CD14-positive monocyte (primary cell): Measurements from ENCODE around the gene TSHZ1. TPM values are rescaled to one million over a fixed set of nuclear protein-coding genes. Genes with fewer than 3 reads are reported as not detected.

Experiments used
- DNase-seq, 3 donors: peaks; one replicate each; pipeline ENCODE4 v3.0.0-alpha.2; 2011 to 2022
- H2AFZ ChIP-seq: 2 replicates; pipeline ENCODE4 v1.6.0; 2012; ENCODE audit warnings: mild to moderate bottlenecking, low read depth, low read length, inconsistent platforms; ENCODE audit not compliant: insufficient read depth, poor library complexity, severe bottlenecking
- H3K27ac ChIP-seq, 2 donors: 1 replicate in 1 of 2; 2 replicates in 1 of 2; pipeline ENCODE4 v1.5.1; 2012 to 2013; ENCODE audit warnings: low read length in 2 of 2, control low read depth in 1 of 2, inconsistent platforms in 1 of 2, low read depth in 1 of 2, mild to moderate bottlenecking in 1 of 2
- H3K27me3 ChIP-seq, 2 donors: one replicate each; pipeline versions ENCODE4 v1.6.0 to v1.6.1; 2011 to 2013; ENCODE audit warnings: low read length in 2 of 2; ENCODE audit not compliant: control insufficient read depth in 2 of 2, insufficient read depth in 2 of 2
- H3K36me3 ChIP-seq, 2 donors: replicated peaks in 1 of 2; 1 replicate in 1 of 2; 2 replicates in 1 of 2; pipeline versions ENCODE4 v1.5.1 to v1.6.1; 2012 to 2013; ENCODE audit warnings: low read length in 2 of 2, control low read depth in 1 of 2, inconsistent platforms in 1 of 2, mild to moderate bottlenecking in 1 of 2; ENCODE audit not compliant: insufficient read depth in 2 of 2, control insufficient read depth in 1 of 2
- H3K4me1 ChIP-seq, 2 donors: 1 replicate in 1 of 2; 2 replicates in 1 of 2; pipeline versions ENCODE4 v1.5.1 to v1.6.1; 2012 to 2013; ENCODE audit warnings: low read length in 2 of 2, control low read depth in 1 of 2, inconsistent platforms in 1 of 2, mild to moderate bottlenecking in 1 of 2, moderate library complexity in 1 of 2; ENCODE audit not compliant: insufficient read depth in 2 of 2, control insufficient read depth in 1 of 2
- H3K4me2 ChIP-seq: replicated peaks from 2 replicates; pipeline ENCODE3; 2012; ENCODE audit warnings: low read length, moderate library complexity, mild to moderate bottlenecking; ENCODE audit not compliant: poor library complexity, severe bottlenecking; ENCODE audit errors: extremely low read depth
- H3K4me3 ChIP-seq, 3 experiments: fragments of 200-600 bp in 1 of 3; sonication (generic) in 1 of 3; replicated peaks in 1 of 3; 1 replicate in 2 of 3; 2 replicates in 1 of 3; pipeline ENCODE4 v1.5.1; 2011 to 2013; ENCODE audit warnings: low read length in 3 of 3, mild to moderate bottlenecking in 3 of 3, control low read depth in 2 of 3, low read depth in 2 of 3, inconsistent platforms in 1 of 3, moderate library complexity in 1 of 3
- H3K79me2 ChIP-seq: 2 replicates; pipeline ENCODE4 v1.6.0; 2012; ENCODE audit warnings: mild to moderate bottlenecking, control low read depth, inconsistent platforms, low read length, moderate library complexity; ENCODE audit not compliant: insufficient read depth
- H3K9ac ChIP-seq: 2 replicates; pipeline ENCODE4 v1.6.0; 2017; ENCODE audit warnings: low read length, mild to moderate bottlenecking; ENCODE audit not compliant: insufficient read depth, poor library complexity, severe bottlenecking
- H3K9me3 ChIP-seq, 2 donors: replicated peaks in 1 of 2; 1 replicate in 1 of 2; 2 replicates in 1 of 2; pipeline versions ENCODE4 v1.5.1 to v1.6.1; 2012 to 2013; ENCODE audit warnings: low read length in 2 of 2, control low read depth in 1 of 2; ENCODE audit not compliant: control insufficient read depth in 1 of 2, insufficient read depth in 1 of 2
- H4K20me1 ChIP-seq: 2 replicates; pipeline ENCODE4 v1.6.0; 2012; ENCODE audit warnings: mild to moderate bottlenecking, low read length, control low read depth, moderate library complexity; ENCODE audit not compliant: insufficient read depth
- H3K27ac Mint-ChIP-seq, 7 donors: one replicate each; pipeline ENCODE4 v1.8.0; 2020; ENCODE audit warnings: mild to moderate bottlenecking in 7 of 7, mixed read lengths in 7 of 7, moderate library complexity in 6 of 7, inconsistent platforms in 2 of 7
- H3K27me3 Mint-ChIP-seq, 3 donors: one replicate each; pipeline ENCODE4 v1.8.0; 2021 to 2022; ENCODE audit warnings: low read depth in 3 of 3, mild to moderate bottlenecking in 3 of 3, mixed read lengths in 3 of 3, moderate library complexity in 3 of 3, inconsistent platforms in 1 of 3
- H3K36me3 Mint-ChIP-seq, 2 donors: one replicate each; pipeline ENCODE4 v1.8.0; 2020; ENCODE audit warnings: mixed read lengths in 2 of 2, inconsistent platforms in 1 of 2, mild to moderate bottlenecking in 1 of 2
- H3K4me1 Mint-ChIP-seq: one replicate; pipeline ENCODE4 v1.8.0; 2020; ENCODE audit warnings: mild to moderate bottlenecking, mixed read lengths
- H3K4me3 Mint-ChIP-seq, 2 donors: one replicate each; pipeline ENCODE4 v1.8.0; 2020; ENCODE audit warnings: mild to moderate bottlenecking in 2 of 2, mixed read lengths in 2 of 2, moderate library complexity in 1 of 2
- H3K9me3 Mint-ChIP-seq, 7 donors: one replicate each; pipeline ENCODE4 v1.8.0; 2020 to 2022; ENCODE audit warnings: mixed read lengths in 7 of 7, mild to moderate bottlenecking in 6 of 7, moderate library complexity in 6 of 7, inconsistent platforms in 2 of 7
- CTCF ChIP-seq: fragments of 200-600 bp; IDR thresholded peaks from one replicate; pipeline ENCODE4 v1.8.0; 2022; ENCODE audit warnings: antibody characterized with exemption, mild to moderate bottlenecking
- WGBS: methylation state at CpG from one replicate; pipeline ENCODE4 v1.1.5; 2013; ENCODE audit warnings: missing lambda C conversion rate; ENCODE audit not compliant: insufficient coverage; 5-methylcytosine and 5-hydroxymethylcytosine counted together
- intact Hi-C, 2 donors: fragments of 100-400 bp; cut with micrococcal nuclease; formaldehyde crosslinking; loops; one replicate each; pipeline versions ENCODE4 v1.15.0 to v1.15.1; 2023
- polyA plus RNA-seq, 3 donors: library from polyadenylated mRNA; depleted of rRNA in 1 of 3; unstranded in 2 of 3; stranded (reverse) in 1 of 3; fragments of 300-500 nt in 2 of 3; fragments of >200 nt in 1 of 3; fragmentation: Illumina TruSeq in 2 of 3; gene quantifications; 1 replicate in 2 of 3; 2 replicates in 1 of 3; pipeline ENCODE4 v1.2.3, GENCODE V29; 2012 to 2021

TSHZ1 gene
- polyA plus RNA-seq, 3 donors = 0.76 to 3.3 (median 1.4) TPM

- peaks cover 33% of the 10 kb centered on the region for H3K4me1 Mint-ChIP-seq
- H3K27me3 Mint-ChIP-seq = no peaks in the 10 kb centered on the region
- peak overlapping the region; percentile 82 for H3K4me2 ChIP-seq
- peak overlapping the region in 1 of 2 donors; percentile 75 for H3K27ac ChIP-seq
- no CpG with 5 or more reads among the region's 8 CpGs for WGBS
- H3K9me3 Mint-ChIP-seq = peaks cover 0 to 3% (median 0%) of the 10 kb centered on the region in 7 donors
- peaks cover 52% of the 10 kb centered on the region for H3K79me2 ChIP-seq
- H3K4me1 ChIP-seq = peaks cover 21 to 28% of the 10 kb centered on the region in 2 donors
- peak overlapping the region; percentile 36 to 74 (median 70) for H3K4me3 ChIP-seq
- H3K9me3 ChIP-seq = peaks cover 0 to 4% of the 10 kb centered on the region in 2 donors
- H3K36me3 Mint-ChIP-seq = no peaks in the 10 kb centered on the region
- H4K20me1 ChIP-seq = peaks cover 33% of the 10 kb centered on the region
- H3K9ac ChIP-seq = peak overlapping the region; percentile 54
- intact Hi-C loops = loop anchor here in 1 of 2 donors (5.0 kb wide), 1 partner anchor 41 kb away; the partner anchor contains the start of gene PTGR3
- no peak for TF ChIP-seq CTCF
- H3K27me3 ChIP-seq = no peaks in the 10 kb centered on the region
- peak overlapping the region; percentile 81 to 92 for H3K4me3 Mint-ChIP-seq
- H2AFZ ChIP-seq = peak overlapping the region; percentile 43
- no peaks in the 10 kb centered on the region for H3K36me3 ChIP-seq
- peak in 1 of 3 donors; percentile 7 for DNase-seq
- H3K27ac Mint-ChIP-seq = peak overlapping the region; percentile 65 to 94 (median 80)
Measured at GRCh38 chr18:75247611-75248421, 37.2 kb downstream of the TSHZ1 start.

- H3K4me1 ChIP-seq = peaks cover 21 to 30% of the 10 kb centered on the region in 2 donors
- H3K36me3 ChIP-seq = no peaks in the 10 kb centered on the region
- DNase-seq = no peak
- intact Hi-C loops = loop anchor here in 1 of 2 donors (5.0 kb wide), 1 partner anchor 41 kb away; the partner anchor contains the start of gene PTGR3
- peaks cover 37% of the 10 kb centered on the region for H3K4me1 Mint-ChIP-seq
- TF ChIP-seq CTCF = no peak
- no peaks in the 10 kb centered on the region for H3K27me3 ChIP-seq
- peak overlapping the region in 1 of 3 experiments; percentile 74 for H3K4me3 ChIP-seq
- H3K4me2 ChIP-seq = peak overlapping the region; percentile 82
- H3K9ac ChIP-seq = no peak overlapping the region
- H3K27ac ChIP-seq = peak overlapping the region in 1 of 2 donors; percentile 75
- H3K27ac Mint-ChIP-seq = peak overlapping the region in 4 of 7 donors; percentile 23 to 94 (median 64)
- no peak overlapping the region for H2AFZ ChIP-seq
- peaks cover 29% of the 10 kb centered on the region for H4K20me1 ChIP-seq
- no peaks in the 10 kb centered on the region for H3K27me3 Mint-ChIP-seq
- 96% methylated on average over 11 of the region's 20 CpGs for WGBS
- H3K79me2 ChIP-seq = peaks cover 53% of the 10 kb centered on the region
- H3K9me3 Mint-ChIP-seq = peaks cover 0 to 3% (median 0%) of the 10 kb centered on the region in 7 donors
- peaks cover 0 to 4% of the 10 kb centered on the region in 2 donors for H3K9me3 ChIP-seq
- no peak overlapping the region for H3K4me3 Mint-ChIP-seq
- H3K36me3 Mint-ChIP-seq = no peaks in the 10 kb centered on the region
Measured at GRCh38 chr18:75248426-75249174, 38.0 kb downstream of the TSHZ1 start.
